CD4-positive, alpha-beta memory T cell (primary cell): Measurements from ENCODE around the gene SRPK1. TPM values are rescaled to one million over a fixed set of nuclear protein-coding genes. Genes with fewer than 3 reads are reported as not detected.

Experiments used
- CTCF ChIA-PET: fragments of 350-600 bp; sonication (Branson Sonifier 250); formaldehyde crosslinking; loops from one replicate; lab custom pipeline; 2021; ENCODE audit warnings: inconsistent platforms; ENCODE audit not compliant: partially characterized antibody; lab: Charles Lee
- POLR2A ChIA-PET: fragments of 350-600 bp; sonication (Branson Sonifier 250); formaldehyde crosslinking; loops from one replicate; lab custom pipeline; 2021; ENCODE audit not compliant: partially characterized antibody; lab: Charles Lee
- DNase-seq, 5 donors: peaks; one replicate each; pipeline versions ENCODE4 v3.0.0 to v3.0.0-alpha.2; 2020 to 2022; ENCODE audit warnings: mixed read lengths in 1 of 5
- H3K27ac ChIP-seq: one replicate; pipeline ENCODE4 v1.7.0; 2013; ENCODE audit warnings: low read depth, low read length
- H3K27me3 ChIP-seq: 2 replicates; pipeline ENCODE4 v1.7.0; 2013; ENCODE audit warnings: mild to moderate bottlenecking, low read length, moderate library complexity; ENCODE audit not compliant: insufficient read depth
- H3K36me3 ChIP-seq: 2 replicates; pipeline ENCODE4 v1.7.0; 2013; ENCODE audit warnings: mild to moderate bottlenecking, low read length, moderate library complexity; ENCODE audit not compliant: insufficient read depth
- H3K4me1 ChIP-seq: 2 replicates; pipeline ENCODE4 v1.7.0; 2013; ENCODE audit warnings: mild to moderate bottlenecking, low read length, moderate library complexity; ENCODE audit not compliant: insufficient read depth
- H3K4me3 ChIP-seq, 2 donors: one replicate each; pipeline ENCODE4 v1.7.0; 2013; ENCODE audit warnings: low read length in 2 of 2, mild to moderate bottlenecking in 1 of 2
- H3K9me3 ChIP-seq, 2 donors: one replicate each; pipeline ENCODE4 v1.7.0; 2013; ENCODE audit warnings: low read length in 2 of 2, control low read depth in 1 of 2; ENCODE audit not compliant: control insufficient read depth in 1 of 2
- H3K27ac Mint-ChIP-seq, 7 donors: one replicate each; pipeline ENCODE4 v1.8.0; 2020 to 2021; ENCODE audit warnings: mixed read lengths in 7 of 7, mild to moderate bottlenecking in 6 of 7, inconsistent platforms in 3 of 7, moderate library complexity in 3 of 7
- H3K27me3 Mint-ChIP-seq, 2 donors: one replicate each; pipeline ENCODE4 v1.8.0; 2020 to 2021; ENCODE audit warnings: mixed read lengths in 2 of 2
- H3K36me3 Mint-ChIP-seq, 2 donors: one replicate each; pipeline ENCODE4 v1.8.0; 2020 to 2021; ENCODE audit warnings: mixed read lengths in 2 of 2, inconsistent platforms in 1 of 2, mild to moderate bottlenecking in 1 of 2
- H3K4me1 Mint-ChIP-seq, 4 donors: one replicate each; pipeline ENCODE4 v1.8.0; 2020 to 2021; ENCODE audit warnings: mixed read lengths in 4 of 4, mild to moderate bottlenecking in 1 of 4
- H3K4me3 Mint-ChIP-seq, 8 donors: one replicate each; pipeline ENCODE4 v1.8.0; 2020 to 2021; ENCODE audit warnings: mixed read lengths in 8 of 8, mild to moderate bottlenecking in 7 of 8, moderate library complexity in 6 of 8, inconsistent platforms in 3 of 8
- H3K9me3 Mint-ChIP-seq, 8 donors: one replicate each; pipeline ENCODE4 v1.8.0; 2020 to 2021; ENCODE audit warnings: mixed read lengths in 8 of 8, mild to moderate bottlenecking in 5 of 8, inconsistent platforms in 3 of 8, moderate library complexity in 1 of 8
- intact Hi-C: fragments of 100-400 bp; cut with micrococcal nuclease; formaldehyde crosslinking; loops from one replicate; pipeline ENCODE4 v1.15.1; 2023
- polyA plus RNA-seq, 2 donors: library from polyadenylated mRNA; unstranded; fragments of 300-500 nt; fragmentation: Illumina TruSeq; gene quantifications; one replicate each; pipeline ENCODE4 v1.2.3, GENCODE V29; 2021
- total RNA-seq, 2 experiments: library from RNA; stranded (reverse); gene quantifications; one replicate each; pipeline ENCODE4 v1.2.3, GENCODE V29; 2021

SRPK1 gene
- total and polyA plus RNA-seq, 4 experiments from 2014 or later = 47.6 to 57.5 (median 51.6) TPM

DNA sequence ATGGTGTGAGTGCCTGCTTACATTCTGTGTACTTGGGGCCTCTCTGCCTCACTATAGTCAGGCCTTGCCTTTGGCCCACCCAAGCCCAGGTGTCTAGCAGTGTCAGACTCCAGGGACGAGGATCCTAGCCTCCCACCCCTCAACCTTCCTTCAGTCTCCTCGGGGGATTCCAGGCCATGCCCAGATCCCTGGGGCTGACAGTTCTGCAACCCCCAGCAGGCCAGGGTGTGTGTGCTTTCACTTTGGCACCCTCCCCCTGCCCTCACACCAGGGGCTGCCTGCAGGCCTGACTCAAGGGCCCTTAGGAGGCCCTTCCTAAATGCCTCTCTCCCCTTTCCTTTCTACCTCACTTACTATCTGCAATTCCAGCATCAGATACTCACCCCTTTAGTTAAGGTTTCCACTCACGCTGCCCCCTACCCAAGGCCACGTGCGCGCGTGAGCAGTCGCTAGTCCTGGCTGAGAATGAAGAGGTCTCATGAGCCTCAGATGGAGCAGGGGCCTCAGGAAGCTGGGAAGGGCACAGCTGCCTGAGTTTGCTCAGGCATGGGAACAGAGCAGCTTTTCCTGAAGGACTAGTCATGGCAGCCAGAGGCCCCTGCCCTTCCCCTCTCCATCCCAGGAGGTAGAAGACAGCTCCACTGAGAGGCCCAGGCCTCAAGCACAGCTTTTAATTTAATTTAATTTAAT is 122.9 kb downstream of the SRPK1 start:
- CTCF ChIA-PET = interaction anchor here (1.1 kb wide), 1 partner anchor 10 kb away, joined by 3 read pairs; no protein-coding TSS in a partner anchor
- H3K27ac Mint-ChIP-seq = no peak overlapping the region

DNA sequence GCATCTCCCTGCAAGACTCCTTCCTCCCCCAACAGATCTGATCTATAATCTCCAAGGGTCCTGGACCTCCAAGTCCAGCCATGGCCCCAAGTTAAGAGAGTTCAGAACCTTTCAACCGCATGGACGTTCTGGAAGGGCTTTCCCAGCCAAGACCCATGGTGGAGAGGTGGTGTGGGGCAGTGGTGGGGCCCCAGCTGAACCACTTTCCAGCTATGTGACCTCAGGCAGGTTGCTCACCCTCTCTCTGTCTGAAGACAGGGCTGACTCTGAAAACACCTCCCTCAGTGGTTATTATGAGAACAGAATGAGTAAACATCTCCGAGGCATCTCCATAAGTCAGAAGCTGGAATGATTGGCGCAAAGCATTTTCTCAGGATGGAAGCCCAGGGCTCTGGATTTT is 124.7 kb downstream of the SRPK1 start:
- no peaks in the 10 kb centered on the region for H3K4me1 Mint-ChIP-seq
- no peaks in the 10 kb centered on the region for H3K9me3 ChIP-seq
- no peak overlapping the region for H3K4me3 Mint-ChIP-seq
- peaks cover 1 to 3% of the 10 kb centered on the region in 2 donors for H3K27me3 Mint-ChIP-seq
- intact Hi-C loops = no loop called here
- CTCF ChIA-PET = no interaction called here
- POLR2A ChIA-PET = interaction anchor here (3.0 kb wide), 1 partner anchor 9 kb away, joined by 11 read pairs; no protein-coding TSS in a partner anchor
- no peak overlapping the region for H3K27ac ChIP-seq
- no peaks in the 10 kb centered on the region for H3K9me3 Mint-ChIP-seq
- no peaks in the 10 kb centered on the region for H3K36me3 ChIP-seq
- no peak for DNase-seq
- H3K4me3 ChIP-seq = no peak overlapping the region
- H3K36me3 Mint-ChIP-seq = no peaks in the 10 kb centered on the region
- H3K4me1 ChIP-seq = no peaks in the 10 kb centered on the region
- H3K27ac Mint-ChIP-seq = no peak overlapping the region
- H3K27me3 ChIP-seq = no peaks in the 10 kb centered on the region

More for the DNA sequence above, 122.9 kb downstream of the SRPK1 start:
- Mint-ChIP-seq H3K9me3 (no peaks in the 10 kb centered on the region), H3K27me3 (peaks cover 1% of the 10 kb centered on the region in 2 donors), H3K4me1 (no peaks in the 10 kb centered on the region), H3K4me3 (no peak overlapping the region), H3K36me3 (no peaks in the 10 kb centered on the region)
- H3K36me3 ChIP-seq = no peaks in the 10 kb centered on the region
- no peak overlapping the region for H3K27ac ChIP-seq
- intact Hi-C loops = no loop called here
- DNase-seq = no peak
- H3K4me3 ChIP-seq = no peak overlapping the region
- POLR2A ChIA-PET = interaction anchor here (0.7 to 3.0 kb wide), 2 partner anchors 11 to 1528 kb away, joined by 3 to 11 read pairs; no protein-coding TSS in a partner anchor
- H3K4me1 ChIP-seq = no peaks in the 10 kb centered on the region
- H3K27me3 ChIP-seq = no peaks in the 10 kb centered on the region
- no peaks in the 10 kb centered on the region for H3K9me3 ChIP-seq

DNA sequence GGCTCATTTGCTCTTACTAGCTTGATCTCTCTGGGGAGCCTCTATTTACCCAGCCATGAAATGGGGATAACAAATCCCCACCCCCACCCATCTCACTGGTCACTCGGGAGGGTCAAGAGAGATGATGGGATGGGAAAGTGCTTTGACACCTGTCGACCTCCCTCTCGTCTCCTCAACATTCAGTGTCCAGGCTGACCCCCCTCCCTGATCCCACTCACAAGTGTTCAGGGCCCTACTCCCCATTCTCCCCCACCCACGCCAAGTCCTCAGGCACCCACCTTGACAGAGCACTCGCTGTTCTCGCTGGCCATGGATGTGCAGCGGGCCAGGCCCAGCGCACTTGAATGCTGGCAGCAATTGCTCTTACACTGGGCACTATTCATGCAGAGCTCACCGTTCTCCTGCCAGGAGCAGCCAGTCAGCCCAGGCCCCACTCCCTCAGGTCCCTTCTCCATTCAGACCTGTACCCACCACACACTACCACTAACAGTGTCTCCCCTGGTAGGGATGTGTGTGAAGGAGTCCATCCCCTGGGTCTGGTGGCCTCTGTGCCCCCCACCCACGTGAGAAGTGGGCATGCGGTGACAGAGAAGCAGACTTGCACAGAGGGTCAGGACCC is 125.3 kb downstream of the SRPK1 start:
- Histone ChIP-seq H3K27me3 (no peaks in the 10 kb centered on the region), H3K27ac (no peak overlapping the region), H3K36me3 (no peaks in the 10 kb centered on the region), H3K9me3 (no peaks in the 10 kb centered on the region), H3K4me3 (no peak overlapping the region), H3K4me1 (no peaks in the 10 kb centered on the region)
- Mint-ChIP-seq H3K27me3 (peaks cover 3% of the 10 kb centered on the region in 2 donors), H3K4me3 (no peak overlapping the region), H3K9me3 (no peaks in the 10 kb centered on the region), H3K36me3 (no peaks in the 10 kb centered on the region), H3K27ac (no peak overlapping the region), H3K4me1 (no peaks in the 10 kb centered on the region)
- no peak for DNase-seq
- intact Hi-C loops = no loop called here
- POLR2A ChIA-PET = no interaction called here
- CTCF ChIA-PET = no interaction called here

DNA sequence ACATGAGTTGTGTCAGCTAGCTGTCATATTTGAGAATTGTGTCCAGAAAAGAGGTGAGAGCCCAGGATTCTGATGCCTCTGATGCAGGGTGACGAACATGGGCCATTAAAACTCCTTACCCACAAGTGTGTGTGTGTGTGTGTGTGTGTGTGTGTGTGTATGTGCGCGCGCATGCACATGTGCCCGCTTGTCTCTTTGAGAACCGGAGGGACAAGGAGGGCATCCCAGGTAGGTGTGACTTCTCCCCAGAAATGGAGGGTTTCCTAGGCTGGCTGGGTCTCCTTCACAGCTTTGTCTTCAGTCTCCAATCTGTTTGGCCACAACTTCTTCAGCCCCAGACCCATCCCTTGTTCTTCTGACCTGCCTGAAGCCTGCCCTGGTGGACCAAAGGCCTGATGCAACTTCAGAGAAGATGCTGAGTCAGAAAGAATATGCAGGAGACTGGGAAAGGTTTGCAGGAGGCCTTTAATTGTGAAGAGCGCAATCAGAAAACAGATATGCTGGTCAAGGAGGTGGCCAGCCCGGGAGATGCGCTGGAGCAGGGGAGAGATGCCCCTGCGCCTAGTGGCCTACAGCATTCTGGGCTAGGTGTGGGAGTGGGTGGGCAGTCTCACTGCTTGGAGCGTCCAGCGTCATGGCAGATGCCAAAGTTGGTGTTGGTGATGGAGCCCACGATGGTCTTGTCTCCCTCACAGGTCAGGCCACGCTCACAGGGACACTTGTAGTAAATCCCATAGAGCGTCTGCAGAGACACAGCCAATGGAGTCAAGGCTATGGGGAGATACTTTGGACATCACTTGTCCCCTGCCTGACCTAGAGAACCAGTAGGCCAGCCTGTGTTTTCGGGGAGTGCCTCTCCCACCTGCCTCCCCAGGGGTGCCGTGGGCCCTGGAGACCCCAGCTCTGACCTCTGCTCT is 126.1 kb downstream of the SRPK1 start:
- ChIA-PET POLR2A (no interaction called here), CTCF (no interaction called here)
- no peaks in the 10 kb centered on the region for H3K4me1 Mint-ChIP-seq

DNA sequence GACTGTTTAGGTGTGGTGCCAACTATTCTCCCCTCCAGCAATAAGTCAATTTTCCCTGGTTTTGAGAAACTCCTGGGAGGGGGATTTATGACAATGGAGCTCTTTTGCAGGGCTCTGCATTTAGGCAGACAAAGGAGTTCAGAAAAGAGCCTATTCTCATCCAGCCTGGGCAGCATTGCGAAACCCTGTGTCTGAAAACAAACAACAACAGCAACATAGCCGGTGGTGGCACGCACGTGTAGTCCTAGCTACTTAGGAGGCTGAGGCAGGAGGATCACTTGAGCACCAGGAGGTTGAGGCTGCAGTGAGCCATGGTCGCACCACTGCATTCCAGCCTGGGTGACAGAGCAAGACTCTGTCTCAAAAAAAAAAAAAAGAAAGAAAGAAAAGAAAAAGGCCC is 130.2 kb downstream of the SRPK1 start:
- no peak for DNase-seq
- H3K4me3 ChIP-seq = no peak overlapping the region
- intact Hi-C loops = no loop called here
- peaks cover 26 to 34% of the 10 kb centered on the region in 2 donors for H3K27me3 Mint-ChIP-seq
- H3K4me1 ChIP-seq = no peaks in the 10 kb centered on the region
- H3K4me1 Mint-ChIP-seq = no peaks in the 10 kb centered on the region
- ChIA-PET POLR2A (no interaction called here), CTCF (no interaction called here)
- no peak overlapping the region for H3K27ac Mint-ChIP-seq
- no peak overlapping the region for H3K4me3 Mint-ChIP-seq
- H3K36me3 Mint-ChIP-seq = no peaks in the 10 kb centered on the region
- H3K36me3 ChIP-seq = no peaks in the 10 kb centered on the region
- no peaks in the 10 kb centered on the region for H3K9me3 Mint-ChIP-seq
- no peaks in the 10 kb centered on the region for H3K9me3 ChIP-seq
- H3K27me3 ChIP-seq = peaks cover 8% of the 10 kb centered on the region
- H3K27ac ChIP-seq = no peak overlapping the region

More for the DNA sequence above, 126.1 kb downstream of the SRPK1 start:
- no peak for DNase-seq
- Histone ChIP-seq H3K36me3 (no peaks in the 10 kb centered on the region), H3K27ac (no peak overlapping the region), H3K27me3 (no peaks in the 10 kb centered on the region), H3K4me1 (no peaks in the 10 kb centered on the region), H3K4me3 (no peak overlapping the region), H3K9me3 (no peaks in the 10 kb centered on the region)
- intact Hi-C loops = no loop called here
- H3K4me3 Mint-ChIP-seq = no peak overlapping the region
- H3K27me3 Mint-ChIP-seq = peaks cover 5 to 6% of the 10 kb centered on the region in 2 donors
- no peaks in the 10 kb centered on the region for H3K36me3 Mint-ChIP-seq
- no peaks in the 10 kb centered on the region for H3K9me3 Mint-ChIP-seq
- no peak overlapping the region for H3K27ac Mint-ChIP-seq

DNA sequence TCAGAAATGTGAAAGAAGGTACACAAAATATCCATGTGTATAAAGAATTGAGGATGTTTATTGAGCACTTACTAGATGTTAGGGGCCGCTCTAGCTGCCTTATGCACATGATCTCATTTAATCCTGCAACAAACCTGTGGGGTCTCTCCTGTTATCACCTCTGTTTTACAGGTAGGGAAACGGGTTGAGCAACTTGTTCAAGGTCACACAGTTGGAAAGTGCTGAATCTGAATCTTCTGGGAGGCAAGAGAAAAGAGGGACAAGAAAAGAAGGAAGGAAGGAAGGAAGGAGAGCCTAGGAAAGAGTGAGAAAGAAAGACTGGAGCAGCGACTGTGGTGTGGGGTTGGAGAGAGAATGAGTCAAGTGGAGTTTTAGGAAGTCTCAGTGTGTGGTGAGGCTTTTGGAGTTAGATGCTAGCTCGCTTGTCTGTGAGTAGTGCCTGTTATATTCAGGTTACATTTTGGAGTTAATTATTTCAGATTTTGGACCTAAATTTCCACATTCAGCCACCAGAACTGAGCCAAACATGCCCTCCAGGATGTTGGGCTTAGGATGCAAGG is 132.4 kb downstream of the SRPK1 start:
- intact Hi-C loops = no loop called here
- no peaks in the 10 kb centered on the region for H3K4me1 Mint-ChIP-seq
- no peak for DNase-seq
- H3K9me3 Mint-ChIP-seq = no peaks in the 10 kb centered on the region
- Histone ChIP-seq H3K27me3 (peaks cover 8% of the 10 kb centered on the region), H3K4me3 (no peak overlapping the region), H3K4me1 (no peaks in the 10 kb centered on the region), H3K27ac (no peak overlapping the region), H3K36me3 (no peaks in the 10 kb centered on the region), H3K9me3 (no peaks in the 10 kb centered on the region)
- H3K36me3 Mint-ChIP-seq = no peaks in the 10 kb centered on the region
- POLR2A ChIA-PET = no interaction called here
- no peak overlapping the region for H3K27ac Mint-ChIP-seq
- CTCF ChIA-PET = interaction anchor here (0.9 kb wide), 1 partner anchor 552 kb away, joined by 3 read pairs; no protein-coding TSS in a partner anchor
- H3K4me3 Mint-ChIP-seq = no peak overlapping the region
- H3K27me3 Mint-ChIP-seq = peaks cover 36 to 46% of the 10 kb centered on the region in 2 donors
